Measurements from ENCODE around the gene A4GNT. TPM values are rescaled to one million over a fixed set of nuclear protein-coding genes. Genes with fewer than 3 reads are reported as not detected.

Gene A4GNT
- polyA plus RNA-seq, 1 donor from 2014 or later: not detected

DNA sequence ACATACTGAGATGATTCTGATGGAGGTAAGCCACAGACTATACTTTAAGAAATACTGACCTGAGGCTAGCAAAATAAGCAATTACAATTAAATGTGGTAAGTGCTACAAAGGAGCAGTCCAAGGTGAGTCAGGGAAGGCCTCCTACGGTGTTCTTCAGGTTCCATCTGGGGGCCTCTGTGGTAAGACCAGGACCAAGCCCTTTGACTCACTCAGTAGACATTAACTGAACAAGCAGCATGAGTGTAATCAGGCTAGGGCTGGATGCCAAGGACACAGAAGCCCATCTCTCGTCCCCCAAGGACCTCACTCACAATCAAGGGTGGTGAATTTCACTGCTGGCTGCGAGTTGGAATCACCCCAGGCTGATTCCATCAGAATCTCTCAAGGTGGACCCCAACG lies 54.1 kb downstream of the A4GNT start:
- Histone ChIP-seq H3K79me2 (replicated peaks; ENCODE audit: insufficient read depth, low read length) (no peaks in the 10 kb centered on the region), H3K27me3 (ENCODE audit: insufficient read depth, low read depth, low read length) (no peaks in the 10 kb centered on the region), H3F3A (ENCODE audit: insufficient read depth, low read length, poor library complexity, severe bottlenecking) (no peaks in the 10 kb centered on the region), H3K4me2 (ENCODE audit: low read length) (no peak overlapping the region), H3K9ac (ENCODE audit: low read length) (no peak overlapping the region), H2AFZ (ENCODE audit: low read depth, low read length) (no peak overlapping the region), H3K9me2 (ENCODE audit: insufficient read depth, low read length) (no peaks in the 10 kb centered on the region), H4K20me1 (ENCODE audit: insufficient read depth) (no peaks in the 10 kb centered on the region), H3K27ac (ENCODE audit: low read length) (no peak overlapping the region), H3K4me3 (ENCODE audit: low read length) (no peak overlapping the region), H3K9me3 (ENCODE audit: low read length) (no peaks in the 10 kb centered on the region), H3K36me3 (ENCODE audit: insufficient read depth, low read length) (no peaks in the 10 kb centered on the region)
- no peak for TF ChIP-seq SMC3 (conservative IDR thresholded peaks at IDR 0.05; ENCODE audit: poor library complexity)
- TF ChIP-seq MXI1 (conservative IDR thresholded peaks at IDR 0.05; ENCODE audit: poor library complexity, severe bottlenecking): no peak
- TF ChIP-seq REST (IDR thresholded peaks at IDR 0.05; ENCODE audit: borderline replicate concordance): no peak
- TF ChIP-seq RAD21 (conservative IDR thresholded peaks at IDR 0.05): no peak

Other genes starting within 250 kb of the A4GNT start
- gene CLDN18, start 122.2 kb downstream of the A4GNT start, polyA plus RNA-seq: not detected in 2 replicates
- 1.7 and 2.7 TPM in 2 replicates for gene DZIP1L, start 16.8 kb downstream of the A4GNT start, polyA plus RNA-seq
- gene DBR1, start 42.5 kb upstream of the A4GNT start, polyA plus RNA-seq: 32.4 and 35.4 TPM in 2 replicates
- 85.6 and 90.6 TPM in 2 replicates for gene ARMC8, start 54.9 kb upstream of the A4GNT start, polyA plus RNA-seq
- 17.4 and 40.3 TPM in 2 replicates for gene NME9, start 197.5 kb upstream of the A4GNT start, polyA plus RNA-seq
- gene MRAS, start 216.2 kb upstream of the A4GNT start, polyA plus RNA-seq: 52.8 and 65.7 TPM in 2 replicates

All from neural cell (in vitro differentiated cells).